H1 (cell line): ENCODE measurements around the gene CHMP1B. TPM values are rescaled to one million over a fixed set of nuclear protein-coding genes. Genes with fewer than 3 reads are reported as not detected.
A peak's percentile ranks its signal among the peaks of the same experiment; 100 is the strongest.

Source experiments
- CTCF ChIA-PET: fragments of 300-600 bp; sonication (Branson Sonifier 250); formaldehyde crosslinking; loops from one replicate; lab custom pipeline; 2021; ENCODE audit not compliant: partially characterized antibody; lab: Charles Lee
- POLR2A ChIA-PET: fragments of 300-600 bp; sonication (Branson Sonifier 250); formaldehyde crosslinking; loops from one replicate; lab custom pipeline; 2021; ENCODE audit warnings: inconsistent platforms; ENCODE audit not compliant: partially characterized antibody; lab: Charles Lee
- DNase-seq, 2 experiments: peaks; one replicate each; pipeline versions ENCODE4 v3.0.0 to v3.0.0-alpha.2; 2010 to 2022; ENCODE audit warnings: low spot score in 2 of 2, low read depth in 1 of 2, mixed read lengths in 1 of 2
- FAIRE-seq: peaks from 2 replicates; lab custom pipeline; 2011; peaks lifted over from hg19 to GRCh38; lab: Jason Lieb, UNC
- H2AFZ ChIP-seq: 2 replicates; pipeline ENCODE4 v1.8.1; 2012; ENCODE audit warnings: low read length, inconsistent platforms
- H2AK5ac ChIP-seq: 2 replicates; pipeline ENCODE4 v1.6.1; 2013; ENCODE audit warnings: low read depth, low read length
- H2BK120ac ChIP-seq: replicated peaks from 2 replicates; pipeline ENCODE3; 2013; ENCODE audit warnings: low read depth, low read length, inconsistent platforms
- H2BK12ac ChIP-seq: 2 replicates; pipeline ENCODE4 v1.6.1; 2013; ENCODE audit warnings: low read depth, low read length
- H2BK15ac ChIP-seq: 2 replicates; pipeline ENCODE4 v1.6.1; 2013; ENCODE audit warnings: low read length
- H2BK20ac ChIP-seq: 2 replicates; pipeline ENCODE4 v1.6.1; 2013; ENCODE audit warnings: low read length
- H2BK5ac ChIP-seq: 2 replicates; pipeline ENCODE4 v1.6.1; 2013; ENCODE audit warnings: low read depth, low read length
- H3K14ac ChIP-seq: 2 replicates; pipeline ENCODE4 v1.6.1; 2013; ENCODE audit warnings: inconsistent platforms; ENCODE audit not compliant: insufficient read length
- H3K18ac ChIP-seq: 2 replicates; pipeline ENCODE4 v1.6.1; 2013; ENCODE audit warnings: low read length; ENCODE audit errors: extremely low read depth
- H3K23ac ChIP-seq: 2 replicates; pipeline ENCODE4 v1.6.1; 2013; ENCODE audit warnings: inconsistent platforms; ENCODE audit not compliant: insufficient read length
- H3K23me2 ChIP-seq: 2 replicates; pipeline ENCODE4 v1.6.1; 2013; ENCODE audit warnings: low read depth, low read length
- H3K27ac ChIP-seq: 2 replicates; pipeline ENCODE4 v1.6.1; 2011; ENCODE audit warnings: low read depth, low read length, inconsistent platforms
- H3K27me3 ChIP-seq, 4 experiments: replicated peaks in 1 of 4; 1 replicate in 1 of 4; 2 replicates in 3 of 4; pipeline versions ENCODE4 v1.6.1 to v1.8.1; 2011 to 2013; ENCODE audit warnings: low read length in 3 of 4, mild to moderate bottlenecking in 3 of 4, inconsistent platforms in 2 of 4, mixed read lengths in 2 of 4, moderate library complexity in 1 of 4; ENCODE audit not compliant: control insufficient read depth in 3 of 4, insufficient read depth in 3 of 4; ENCODE audit errors: extremely low read depth in 1 of 4
- H3K36me3 ChIP-seq, 4 experiments: 2 replicates each; pipeline versions ENCODE4 v1.6.1 to v1.8.1; 2011 to 2013; ENCODE audit warnings: mild to moderate bottlenecking in 4 of 4, low read length in 3 of 4, moderate library complexity in 2 of 4, control low read depth in 1 of 4, inconsistent platforms in 1 of 4; ENCODE audit not compliant: insufficient read depth in 4 of 4, control insufficient read depth in 2 of 4
- H3K4ac ChIP-seq: replicated peaks from 2 replicates; pipeline ENCODE3; 2013; ENCODE audit warnings: low read length, low read depth, mixed read lengths, inconsistent platforms; ENCODE audit not compliant: insufficient read length
- H3K4me1 ChIP-seq, 4 experiments: replicated peaks in 1 of 4; 1 replicate in 1 of 4; 2 replicates in 3 of 4; pipeline versions ENCODE4 v1.6.1 to v1.8.1; 2011 to 2013; ENCODE audit warnings: low read length in 3 of 4, inconsistent platforms in 2 of 4, mixed read lengths in 1 of 4; ENCODE audit not compliant: insufficient read depth in 4 of 4, control insufficient read depth in 3 of 4
- H3K4me2 ChIP-seq, 2 experiments: 2 replicates each; pipeline versions ENCODE4 v1.6.1 to v1.8.1; 2011 to 2013; ENCODE audit warnings: low read depth in 2 of 2, low read length in 2 of 2, control low read depth in 1 of 2, inconsistent platforms in 1 of 2, mild to moderate bottlenecking in 1 of 2; ENCODE audit not compliant: insufficient read depth in 1 of 2
- H3K4me3 ChIP-seq, 4 experiments: fragments of 200-600, 300-600 bp in 1 of 4; sonication (generic), shearing (Covaris generic), sonication (Bioruptor Twin) in 1 of 4; 2 replicates each; pipeline versions ENCODE4 v1.5.1 to v1.8.1; 2011 to 2016; ENCODE audit warnings: low read length in 4 of 4, low read depth in 3 of 4, control low read depth in 2 of 4, inconsistent platforms in 2 of 4, mild to moderate bottlenecking in 2 of 4, mixed read lengths in 1 of 4, moderate library complexity in 1 of 4; ENCODE audit not compliant: insufficient read depth in 2 of 4; ENCODE audit errors: extremely low read depth in 1 of 4
- H3K56ac ChIP-seq: replicated peaks from 2 replicates; pipeline ENCODE3; 2013; ENCODE audit warnings: low read depth, mild to moderate bottlenecking, mixed read lengths, low read length, inconsistent platforms; ENCODE audit not compliant: insufficient read length
- H3K79me1 ChIP-seq: 2 replicates; pipeline ENCODE4 v1.6.1; 2013; ENCODE audit warnings: low read depth, low read length, control low read depth
- H3K79me2 ChIP-seq, 2 experiments: 2 replicates each; pipeline versions ENCODE4 v1.6.1 to v1.8.1; 2012 to 2013; ENCODE audit warnings: low read length in 2 of 2, mild to moderate bottlenecking in 2 of 2, inconsistent platforms in 1 of 2; ENCODE audit not compliant: insufficient read depth in 2 of 2, control insufficient read depth in 1 of 2
- H3K9ac ChIP-seq, 4 experiments: replicated peaks in 1 of 4; 1 replicate in 1 of 4; 2 replicates in 3 of 4; pipeline versions ENCODE4 v1.6.1 to v1.8.1; 2011 to 2013; ENCODE audit warnings: low read depth in 3 of 4, low read length in 3 of 4, control low read depth in 2 of 4, mild to moderate bottlenecking in 2 of 4, moderate library complexity in 2 of 4, inconsistent platforms in 1 of 4; ENCODE audit errors: extremely low read depth in 1 of 4
- H3K9me3 ChIP-seq, 2 experiments: 2 replicates each; pipeline versions ENCODE4 v1.6.1 to v1.8.1; 2012 to 2013; ENCODE audit warnings: mild to moderate bottlenecking in 2 of 2, moderate library complexity in 2 of 2, control low read depth in 1 of 2, inconsistent platforms in 1 of 2, low read depth in 1 of 2, low read length in 1 of 2, mixed read lengths in 1 of 2; ENCODE audit not compliant: insufficient read depth in 2 of 2
- H4K20me1 ChIP-seq, 2 experiments: replicated peaks in 1 of 2; 2 replicates each; pipeline versions ENCODE3 to v1.8.1; 2011 to 2013; ENCODE audit warnings: inconsistent platforms in 2 of 2, low read length in 2 of 2, mild to moderate bottlenecking in 1 of 2; ENCODE audit not compliant: insufficient read depth in 2 of 2, control insufficient read depth in 1 of 2
- H4K5ac ChIP-seq: 2 replicates; pipeline ENCODE4 v1.6.1; 2013; ENCODE audit warnings: low read length, low read depth, mixed read lengths, inconsistent platforms; ENCODE audit not compliant: insufficient read length
- H4K8ac ChIP-seq: 2 replicates; pipeline ENCODE4 v1.8.0; 2013; ENCODE audit warnings: mild to moderate bottlenecking, moderate library complexity, low read length, inconsistent platforms; ENCODE audit not compliant: insufficient read depth; ENCODE audit errors: extremely low read depth
- H4K91ac ChIP-seq: replicated peaks from 2 replicates; pipeline ENCODE3; 2013; ENCODE audit warnings: low read length, mixed read lengths, inconsistent platforms; ENCODE audit not compliant: insufficient read length
- BRCA1 ChIP-seq: IDR thresholded peaks from 2 replicates; pipeline ENCODE4 v1.6.1; 2012; ENCODE audit warnings: low read depth, low read length, improper control_type of control experiment
- CBX8 ChIP-seq: fragments of 300-800, 300-1000 bp; sonication (generic); IDR thresholded peaks from 2 replicates; pipeline ENCODE4 v1.7.1; 2016; ENCODE audit warnings: low read depth, low read length, borderline replicate concordance
- MAFK ChIP-seq: IDR thresholded peaks from 2 replicates; pipeline ENCODE4 v1.6.1; 2012; ENCODE audit warnings: low read depth, mild to moderate bottlenecking, improper control_type of control experiment, low read length
- POLR2A ChIP-seq, 2 experiments: IDR thresholded peaks; 1 replicate in 1 of 2; 2 replicates in 1 of 2; pipeline ENCODE4 v1.6.1; 2011; ENCODE audit warnings: low read depth in 2 of 2, low read length in 2 of 2, mild to moderate bottlenecking in 2 of 2; ENCODE audit errors: control extremely low read depth in 1 of 2
- POLR2AphosphoS5 ChIP-seq: IDR thresholded peaks from 2 replicates; pipeline ENCODE4 v1.6.1; 2011; ENCODE audit warnings: low read depth, low read length
- RBBP5 ChIP-seq: IDR thresholded peaks from 2 replicates; pipeline ENCODE4 v1.7.1; 2012; ENCODE audit warnings: low read depth, mild to moderate bottlenecking, inconsistent platforms, low read length, moderate library complexity, borderline replicate concordance
- RFX5 ChIP-seq: IDR thresholded peaks from 2 replicates; pipeline ENCODE4 v1.6.1; 2011; ENCODE audit warnings: low read depth, low read length, improper control_type of control experiment, borderline replicate concordance
- RNF2 ChIP-seq: fragments of 200-900, 300-1000 bp; sonication (generic); IDR thresholded peaks from 2 replicates; pipeline ENCODE4 v1.7.1; 2016; ENCODE audit warnings: borderline replicate concordance, low read depth, mild to moderate bottlenecking, antibody characterized with exemption, low read length; ENCODE audit not compliant: poor library complexity, severe bottlenecking; ENCODE audit errors: missing control alignments
- SIN3A ChIP-seq, 2 experiments: IDR thresholded peaks in 1 of 2; conservative IDR thresholded peaks in 1 of 2; 2 replicates each; pipeline ENCODE4 v1.6.1; 2011 to 2012; ENCODE audit warnings: low read length in 2 of 2, improper control_type of control experiment in 1 of 2, low read depth in 1 of 2, mild to moderate bottlenecking in 1 of 2
- SIX5 ChIP-seq: IDR thresholded peaks from 2 replicates; pipeline ENCODE4 v1.6.1; 2011; ENCODE audit warnings: mild to moderate bottlenecking, low read depth, low read length
- SP2 ChIP-seq: IDR thresholded peaks from 2 replicates; pipeline ENCODE4 v1.6.1; 2012; ENCODE audit warnings: mild to moderate bottlenecking, low read length, inconsistent platforms
- SP4 ChIP-seq: IDR thresholded peaks from 2 replicates; pipeline ENCODE4 v1.6.1; 2012; ENCODE audit warnings: low read length, inconsistent platforms
- WGBS, 2 experiments: shearing (Covaris generic) in 1 of 2; methylation state at CpG; one replicate each; pipeline versions ENCODE4 v1.1.6 to v1.1.7; 2013 to 2015; ENCODE audit warnings: low lambda C conversion rate in 2 of 2, mixed read lengths in 2 of 2, inconsistent platforms in 1 of 2, low coverage in 1 of 2, missing lambda C conversion rate in 1 of 2; ENCODE audit not compliant: insufficient replicate concordance in 2 of 2, insufficient coverage in 1 of 2, insufficient read length in 1 of 2; ENCODE audit errors: extremely low coverage in 1 of 2, missing lambda C conversion rate in 1 of 2; 5-methylcytosine and 5-hydroxymethylcytosine counted together
- polyA plus RNA-seq, 7 experiments: library from polyadenylated mRNA; depleted of rRNA in 3 of 7; stranded (reverse) in 5 of 7; unstranded in 2 of 7; fragments of >200 nt in 5 of 7; fragments of 200-250 nt in 2 of 7; gene quantifications; 1 replicate in 5 of 7; 2 replicates in 1 of 7; 4 replicates in 1 of 7; pipeline versions ENCODE4 v1.2.1 to v1.2.3, GENCODE V29; 2011 to 2013; ENCODE audit warnings: missing spikeins in 2 of 7, mixed read lengths in 2 of 7
- total RNA-seq: library from RNA; stranded (reverse); fragmentation: NEBNext Ultra II Directional; extraction: Animal tissue kit (Norgen Biotek cat#: 25700); gene quantifications from 2 replicates; pipeline ENCODE4 v1.2.1, GENCODE V29; 2021

The CHMP1B gene
- total and polyA plus RNA-seq, 2 of the 8 experiments (the other 6 are each of a cell fraction or from before 2014, with no cell fraction given) = 30.5 to 43.2 TPM

GRCh38 chr18:11860594-11861450, 9.6 kb downstream of the CHMP1B start:
- H4K20me1 ChIP-seq = no peaks in the 10 kb centered on the region
- H2BK12ac ChIP-seq = no peak overlapping the region
- no peak overlapping the region for H3K4ac ChIP-seq
- FAIRE-seq (no peak), DNase-seq (peak in 1 of 2 experiments; percentile 35)
- H4K8ac ChIP-seq = no peak overlapping the region
- no peak overlapping the region for H3K9ac ChIP-seq
- no peak overlapping the region for H3K23ac ChIP-seq
- no peaks in the 10 kb centered on the region for H3K79me2 ChIP-seq
- H2BK20ac ChIP-seq = 0 out of 2 replicates have a peak overlapping the region, but pooled peaks have one; percentile 44
- H2AFZ ChIP-seq = no peak overlapping the region
- no peak overlapping the region for H2AK5ac ChIP-seq
- POLR2A ChIA-PET = interaction anchor here (0.6 kb wide), 1 partner anchor 134 kb away, joined by 3 read pairs; no protein-coding TSS in a partner anchor
- no peaks in the 10 kb centered on the region for H3K9me3 ChIP-seq
- no peak overlapping the region for H3K56ac ChIP-seq
- no peaks in the 10 kb centered on the region for H3K36me3 ChIP-seq
- H3K27me3 ChIP-seq = no peaks in the 10 kb centered on the region
- peaks cover 3% of the 10 kb centered on the region; the same call in 1 of the 2 replicates for H3K23me2 ChIP-seq
- WGBS, 2 experiments = 83% methylated on average over 16 of the region's 17 CpGs; no CpG with 5 or more reads in 1 of the 2 experiments
- H2BK15ac ChIP-seq = no peak overlapping the region
- H4K91ac ChIP-seq = peak overlapping the region; percentile 57
- no peak overlapping the region for H3K14ac ChIP-seq
- no peak overlapping the region for H4K5ac ChIP-seq
- no peak overlapping the region for H3K18ac ChIP-seq
- no peaks in the 10 kb centered on the region; the same call in 1 of the 2 replicates for H3K79me1 ChIP-seq
- H3K4me3 ChIP-seq = no peak overlapping the region
- no peak overlapping the region for H3K27ac ChIP-seq
- CTCF ChIA-PET = interaction anchor here (0.7 to 2.4 kb wide), 9 partner anchors 10 to 128 kb away, joined by 3 to 8 read pairs (median 3); no protein-coding TSS in a partner anchor
- no peak overlapping the region for H2BK5ac ChIP-seq
- no peak overlapping the region for H2BK120ac ChIP-seq
- H3K4me1 ChIP-seq = peaks cover 0 to 10% (median 8%) of the 10 kb centered on the region in 4 experiments; a peak in 5 of 7 replicates
- H3K4me2 ChIP-seq = no peak overlapping the region
- TF ChIP-seq BRCA1 = no peak
- no peak for TF ChIP-seq MAFK
- no peak for TF ChIP-seq RBBP5
- TF ChIP-seq SIN3A (conservative IDR thresholded peaks at IDR 0.05 in 1 of 2, IDR thresholded peaks at IDR 0.05 in 1 of 2; ENCODE audit: low read depth in 1 of 2, low read length in 2 of 2) = no peak
- no peak for TF ChIP-seq SP2
- no peak for TF ChIP-seq RNF2
- no peak for TF ChIP-seq POLR2A (IDR thresholded peaks at IDR 0.05; ENCODE audit: control extremely low read depth in 1 of 2, low read depth in 2 of 2, low read length in 2 of 2)
- TF ChIP-seq SIX5 = no peak
- TF ChIP-seq CBX8 = no peak
- TF ChIP-seq POLR2AphosphoS5 = no peak
- no peak for TF ChIP-seq SP4
- TF ChIP-seq RFX5 = no peak
